Calu3 (cell line): ENCODE data around the gene DCDC2. TPM values are rescaled to one million over a fixed set of nuclear protein-coding genes. Genes with fewer than 3 reads are reported as not detected.

Source experiments
- BruUV-seq: library from RNA; stranded (reverse); fragments of 400-500 nt; replicated peaks from 2 replicates; lab custom pipeline; 2021; lab: Mats Ljungman, UMichigan
- CTCF ChIA-PET: fragments of 300-600 bp; sonication (Branson Sonifier 250); formaldehyde crosslinking; loops from one replicate; lab custom pipeline; 2022; ENCODE audit warnings: antibody characterized with exemption; lab: Charles Lee
- DNase-seq: peaks from one replicate; pipeline ENCODE4 v3.0.0; 2022
- H3K27ac Mint-ChIP-seq: one replicate; pipeline ENCODE4 v1.8.0; 2022; ENCODE audit warnings: mixed read lengths; ENCODE audit not compliant: unreplicated experiment
- H3K27me3 Mint-ChIP-seq: one replicate; pipeline ENCODE4 v1.8.0; 2022; ENCODE audit warnings: mixed read lengths; ENCODE audit not compliant: unreplicated experiment
- H3K36me3 Mint-ChIP-seq: one replicate; pipeline ENCODE4 v1.8.0; 2022; ENCODE audit warnings: mild to moderate bottlenecking, moderate library complexity, mixed read lengths; ENCODE audit not compliant: insufficient read depth, unreplicated experiment
- H3K4me1 Mint-ChIP-seq: one replicate; pipeline ENCODE4 v1.8.0; 2022; ENCODE audit warnings: mild to moderate bottlenecking, low read depth, mixed read lengths; ENCODE audit not compliant: unreplicated experiment
- H3K4me3 Mint-ChIP-seq: one replicate; pipeline ENCODE4 v1.8.0; 2022; ENCODE audit warnings: mild to moderate bottlenecking, low read depth, moderate library complexity, mixed read lengths; ENCODE audit not compliant: unreplicated experiment
- H3K9me3 Mint-ChIP-seq: one replicate; pipeline ENCODE4 v1.8.0; 2022; ENCODE audit warnings: low read depth, mixed read lengths; ENCODE audit not compliant: unreplicated experiment
- CTCF ChIP-seq: fragments of 200-600 bp; IDR thresholded peaks from one replicate; pipeline ENCODE4 v1.8.0; 2022; ENCODE audit warnings: antibody characterized with exemption; ENCODE audit not compliant: unreplicated experiment
- intact Hi-C: fragments of 100-400 bp; cut with micrococcal nuclease; formaldehyde crosslinking; loops from one replicate; pipeline ENCODE4 v1.10.0; 2022; ENCODE audit not compliant: unreplicated experiment
- total RNA-seq: library from RNA; stranded (reverse); gene quantifications from 2 replicates; pipeline ENCODE4 v1.2.3, GENCODE V29; 2022

Gene DCDC2
- total RNA-seq, 1 experiment from 2014 or later: 91.8 TPM

GRCh38 chr6:24396824-24397223, 39.0 kb upstream of the DCDC2 start:
- H3K4me3 Mint-ChIP-seq: no peak overlapping the region
- no peaks in the 10 kb centered on the region for H3K27me3 Mint-ChIP-seq
- CTCF ChIA-PET: no interaction called here
- BruUV-seq: no TSS peak
- H3K27ac Mint-ChIP-seq: no peak overlapping the region
- H3K4me1 Mint-ChIP-seq: peaks cover 32% of the 10 kb centered on the region
- intact Hi-C loops: no loop called here
- no peak for DNase-seq
- TF ChIP-seq CTCF: no peak
- peaks cover 3% of the 10 kb centered on the region for H3K9me3 Mint-ChIP-seq
- no peaks in the 10 kb centered on the region for H3K36me3 Mint-ChIP-seq

DNA sequence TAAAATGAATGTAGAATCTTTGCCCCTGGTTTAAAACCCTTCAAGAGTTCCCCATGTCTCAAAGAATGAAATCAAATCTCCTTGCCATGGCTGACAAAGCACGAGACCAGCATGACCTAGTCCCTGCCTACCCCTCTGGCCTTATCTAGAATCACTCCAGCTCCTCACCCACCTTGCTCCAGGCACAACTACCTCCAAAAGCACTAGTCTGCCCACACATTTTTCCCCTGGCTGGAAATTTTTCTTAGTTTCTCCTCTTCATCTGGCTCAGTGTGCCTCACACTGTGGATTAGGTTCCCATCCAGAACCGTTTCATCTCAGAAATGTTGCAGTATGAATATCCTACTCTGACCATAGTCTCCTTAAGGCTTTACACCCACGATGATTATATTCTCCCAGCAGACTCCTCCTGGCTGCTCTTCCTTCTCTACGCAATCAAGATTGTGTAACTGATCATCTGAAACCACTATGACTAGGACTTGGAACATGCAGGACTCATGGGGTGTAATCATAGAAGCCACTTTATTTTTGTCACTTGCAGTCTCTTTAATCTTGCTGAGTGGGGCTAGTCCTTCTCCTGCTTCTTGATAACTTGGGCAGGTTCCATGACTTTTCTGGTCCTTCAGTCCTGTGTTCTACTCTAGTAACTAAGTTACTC, 37.0 kb upstream of the DCDC2 start:
- no peak overlapping the region for H3K4me3 Mint-ChIP-seq

GRCh38 chr6:24394061-24394779, 36.4 kb upstream of the DCDC2 start:
- intact Hi-C loops: no loop called here
- Mint-ChIP-seq H3K4me3 (no peak overlapping the region), H3K36me3 (peaks cover 1% of the 10 kb centered on the region), H3K27me3 (no peaks in the 10 kb centered on the region), H3K4me1 (peaks cover 7% of the 10 kb centered on the region), H3K27ac (no peak overlapping the region), H3K9me3 (peaks cover 3% of the 10 kb centered on the region)
- CTCF ChIA-PET: interaction anchor here (1.9 kb wide), 1 partner anchor 111 kb away, joined by 8 read pairs; no protein-coding TSS in a partner anchor
- no peak for DNase-seq
- no TSS peak for BruUV-seq
- TF ChIP-seq CTCF: no peak

More for the DNA sequence above, 37.0 kb upstream of the DCDC2 start:
- Mint-ChIP-seq H3K27me3 (no peaks in the 10 kb centered on the region), H3K4me1 (peaks cover 13% of the 10 kb centered on the region), H3K27ac (no peak overlapping the region), H3K36me3 (no peaks in the 10 kb centered on the region), H3K9me3 (peaks cover 3% of the 10 kb centered on the region)
- intact Hi-C loops: no loop called here
- no TSS peak for BruUV-seq
- TF ChIP-seq CTCF: no peak
- CTCF ChIA-PET: interaction anchor here (0.6 kb wide), 1 partner anchor 12 kb away, joined by 3 read pairs; no protein-coding TSS in a partner anchor
- no peak for DNase-seq

GRCh38 chr6:24391756-24392405, 34.0 kb upstream of the DCDC2 start:
- Mint-ChIP-seq H3K27ac (no peak overlapping the region), H3K9me3 (peaks cover 3% of the 10 kb centered on the region), H3K36me3 (peaks cover 11% of the 10 kb centered on the region), H3K27me3 (no peaks in the 10 kb centered on the region), H3K4me1 (peaks cover 16% of the 10 kb centered on the region), H3K4me3 (no peak overlapping the region)
- DNase-seq: no peak
- intact Hi-C loops: no loop called here
- no TSS peak for BruUV-seq
- CTCF ChIA-PET: interaction anchor here (0.5 to 1.9 kb wide), 2 partner anchors 14 to 109 kb away, joined by 3 to 8 read pairs; no protein-coding TSS in a partner anchor
- TF ChIP-seq CTCF: no peak
